K562 (cell line): ENCODE measurements around the gene ZNF322. TPM values are rescaled to one million over a fixed set of nuclear protein-coding genes. Genes with fewer than 3 reads are reported as not detected.

ENCODE experiments used
- ATAC-seq: fragments of 200-7000 bp; cut with Tn5 transposase; 3 replicates; pipeline ENCODE4 v1.9.1; 2020; ENCODE audit warnings: moderate library complexity
- BruUV-seq: library from RNA; stranded (reverse); fragments of 400-500 nt; replicated peaks from 2 replicates; lab custom pipeline; 2021; lab: Mats Ljungman, UMichigan
- CTCF ChIA-PET: fragments of 300-600 bp; formaldehyde crosslinking; extraction: SDS; loops from one replicate; lab custom pipeline; 2021; ENCODE audit warnings: low intra/inter-chr PET ratio; lab: Yijun Ruan, JAX
- POLR2A ChIA-PET: fragments of 300-600, 350-650 bp; sonication (Branson Sonifier 250); formaldehyde crosslinking; extraction: SDS; loops from one replicate; lab custom pipeline; 2021; ENCODE audit warnings: antibody characterized with exemption, inconsistent platforms; lab: Yijun Ruan, JAX
- DNase-seq, 4 experiments: peaks; one replicate each; pipeline versions ENCODE4 v3.0.0 to v3.0.0-alpha.2; 2011 to 2018; ENCODE audit warnings: low spot score in 3 of 4, mixed read lengths in 3 of 4; ENCODE audit errors: extremely low read depth in 1 of 4
- FAIRE-seq: peaks from 2 replicates; lab custom pipeline; 2011; peaks lifted over from hg19 to GRCh38; lab: Jason Lieb, UNC
- H2AFZ ChIP-seq: 2 replicates; pipeline ENCODE4 v1.6.0; 2011; ENCODE audit warnings: low read depth, low read length, control low read depth, inconsistent platforms
- H3K27ac ChIP-seq: fragments of 200-600 bp; 3 replicates; pipeline ENCODE4 v1.8.0; 2011; ENCODE audit warnings: low read depth, mild to moderate bottlenecking, control low read depth, inconsistent platforms, low read length, moderate library complexity, mixed read lengths; ENCODE audit errors: extremely low read depth
- H3K27me3 ChIP-seq, 2 experiments: fragments of 300-600 bp in 1 of 2; 2 replicates in 1 of 2; 3 replicates in 1 of 2; pipeline versions ENCODE4 v1.6.0 to v1.8.0; 2011; ENCODE audit warnings: inconsistent platforms in 2 of 2, low read length in 2 of 2, mild to moderate bottlenecking in 1 of 2, mixed read lengths in 1 of 2, moderate library complexity in 1 of 2; ENCODE audit not compliant: control insufficient read depth in 2 of 2, insufficient read depth in 2 of 2
- H3K36me3 ChIP-seq: fragments of 300-600 bp; 3 replicates; pipeline ENCODE4 v1.8.0; 2011; ENCODE audit warnings: mild to moderate bottlenecking, low read length, inconsistent platforms; ENCODE audit not compliant: control insufficient read depth, insufficient read depth
- H3K4me1 ChIP-seq, 2 experiments: fragments of 200-600 bp in 1 of 2; replicated peaks in 1 of 2; 2 replicates in 1 of 2; 3 replicates in 1 of 2; pipeline versions ENCODE4 v1.5.1 to v1.8.0; 2011; ENCODE audit warnings: inconsistent platforms in 2 of 2, low read length in 2 of 2, mild to moderate bottlenecking in 1 of 2, mixed read lengths in 1 of 2, moderate library complexity in 1 of 2; ENCODE audit not compliant: control insufficient read depth in 2 of 2, insufficient read depth in 2 of 2
- H3K4me2 ChIP-seq: 2 replicates; pipeline ENCODE4 v1.6.1; 2011; ENCODE audit warnings: low read length, control low read depth, inconsistent platforms, mixed read lengths; ENCODE audit not compliant: insufficient read depth
- H3K4me3 ChIP-seq: fragments of 200-600 bp; sonication (generic), shearing (Covaris generic); 2 replicates; pipeline ENCODE4 v1.5.1; 2016; ENCODE audit warnings: control low read depth, inconsistent platforms
- H3K79me2 ChIP-seq: fragments of 200-600 bp; 3 replicates; pipeline ENCODE4 v1.8.0; 2011; ENCODE audit warnings: low read length, inconsistent platforms; ENCODE audit not compliant: control insufficient read depth, insufficient read depth
- H3K9ac ChIP-seq, 2 experiments: 2 replicates each; pipeline versions ENCODE4 v1.6.0 to v1.6.1; 2011; ENCODE audit warnings: low read depth in 2 of 2, low read length in 2 of 2, control low read depth in 1 of 2, inconsistent platforms in 1 of 2, mild to moderate bottlenecking in 1 of 2, mixed read lengths in 1 of 2; ENCODE audit not compliant: insufficient read depth in 1 of 2
- H3K9me1 ChIP-seq: one replicate; pipeline ENCODE4 v1.6.0; 2011; ENCODE audit warnings: inconsistent platforms, mild to moderate bottlenecking, low read length, moderate library complexity; ENCODE audit not compliant: control insufficient read depth, insufficient read depth
- H3K9me3 ChIP-seq: replicated peaks from 2 replicates; pipeline ENCODE4 v1.5.1; 2011; ENCODE audit warnings: low read depth, low read length, inconsistent platforms; ENCODE audit not compliant: control insufficient read depth, insufficient read depth
- H4K20me1 ChIP-seq: replicated peaks from 2 replicates; pipeline ENCODE4 v1.6.1; 2011; ENCODE audit warnings: low read length, inconsistent platforms, mixed read lengths; ENCODE audit not compliant: control insufficient read depth, insufficient read depth
- ATF6 ChIP-seq: sonication (generic); formaldehyde crosslinking; IDR thresholded peaks from 2 replicates; pipeline ENCODE4 v1.4.0; 2020; ENCODE audit warnings: mild to moderate bottlenecking, missing genetic modification reagents
- ZEB2 ChIP-seq: fragments of 450-650 bp; IDR thresholded peaks from 2 replicates; pipeline ENCODE4 v1.6.1; 2016
- ZNF316 ChIP-seq: fragments of 450-650 bp; IDR thresholded peaks from 2 replicates; pipeline ENCODE4 v1.6.1; 2016
- WGBS: fragments of 100-300 bp; shearing (Covaris generic); methylation state at CpG from one replicate; pipeline ENCODE4 v1.1.6; 2016; ENCODE audit warnings: low coverage, mixed read lengths; ENCODE audit not compliant: insufficient coverage; ENCODE audit errors: missing lambda C conversion rate; 5-methylcytosine and 5-hydroxymethylcytosine counted together
- in situ Hi-C: fragments of 300-500 bp; cut with MboI; formaldehyde crosslinking; loops from 4 replicates; pipeline ENCODE4 v1.15.0; 2018; ENCODE audit warnings: inconsistent platforms, mixed read lengths
- intact Hi-C: fragments of 100-400 bp; cut with micrococcal nuclease; formaldehyde crosslinking; loops from 2 replicates; pipeline ENCODE4 v1.14.2; 2022
- polyA plus RNA-seq, 8 experiments: library from polyadenylated mRNA; depleted of rRNA in 4 of 8; stranded (reverse) in 5 of 8; unstranded in 3 of 8; fragments of >200 nt; fragmentation: Nextera tagmentation in 2 of 8; fragmentation: Illumina TruSeq in 1 of 8; extraction: Ambion mirVana in 2 of 8; extraction: Trizol in 1 of 8; gene quantifications; 2 replicates each; pipeline versions ENCODE4 v1.2.1 to v1.2.3, GENCODE V29; 2011 to 2014; ENCODE audit warnings: inconsistent platforms in 1 of 8, missing spikeins in 1 of 8
- total RNA-seq, 7 experiments: library from RNA; depleted of rRNA in 6 of 7; stranded (reverse); fragments of >200 nt in 6 of 7; fragmentation: Illumina TruSeq in 2 of 7; extraction: Trizol in 2 of 7; gene quantifications; 2 replicates each; pipeline versions ENCODE4 v1.2.1 to v1.2.3, GENCODE V29; 2011 to 2021; ENCODE audit warnings: low replicate concordance in 1 of 7

Gene ZNF322
- total and polyA plus RNA-seq, 9 of the 15 experiments (the other 6 are each of a cell fraction or from before 2014, with no cell fraction given), result 4.7 to 31.2 (median 18.7) TPM

- no TSS peak for BruUV-seq
- H3K4me3 ChIP-seq, result peak overlapping the region; percentile 91
- DNase-seq, result no peak
- 0 out of 2 replicates have a peak, but pooled peaks have one; percentile 0 for TF ChIP-seq ATF6 (CRISPR knock-in tag)
- TF ChIP-seq ZEB2, result no peak
- peak; percentile 50 for TF ChIP-seq ZNF316
- TF ChIP-seq, all 486 proteins: peak for 2
- ChIA-PET CTCF (interaction anchor here (3.6 kb wide), 1 partner anchor 423 kb away, joined by 22 read pairs; no protein-coding TSS in a partner anchor), POLR2A (interaction anchor here (0.7 kb wide), 1 partner anchor 1296 kb away, joined by 3 read pairs; a partner anchor contains a TSS)
- Histone ChIP-seq H3K4me2 (peak overlapping the region; percentile 99), H3K36me3 (peaks cover 27% of the 10 kb centered on the region), H3K27ac (peak overlapping the region; percentile 88), H3K9me3 (no peaks in the 10 kb centered on the region), H3K79me2 (peaks cover 22% of the 10 kb centered on the region), H3K9me1 (no peaks in the 10 kb centered on the region), H3K4me1 (peaks cover 14 to 19% of the 10 kb centered on the region in 2 experiments; a peak in 4 of 5 replicates), H2AFZ (peak overlapping the region; percentile 93; the same call in 1 of the 2 replicates), H4K20me1 (no peaks in the 10 kb centered on the region), H3K9ac (peak overlapping the region; percentile 94 to 100), H3K27me3 (no peaks in the 10 kb centered on the region)
- FAIRE-seq (no peak), ATAC-seq (no peak)
- 0% methylated on average over 10 of the region's 10 CpGs for WGBS
- intact Hi-C loops, result loop anchor here (5.0 kb wide), 1 partner anchor 530 kb away; no protein-coding TSS in a partner anchor
- in situ Hi-C loops, result loop anchor here (10.0 kb wide), 1 partner anchor 533 kb away; no protein-coding TSS in a partner anchor
These were observed 62.2 kb downstream of the ZNF322 start for GRCh38 chr6:26597389-26597766.
